ENCODE data around the gene POLRMT.
"Not testable (repeated sequence)": the region's sequence is repeated elsewhere in the genome, so short reads cannot be mapped to it uniquely, and the experiment has no call there.

Gene POLRMT

GRCh38 chr19:633786-634639 lies 676 bp upstream of the POLRMT start:
- WGBS, 2 experiments (ENCODE audit: insufficient coverage in 2 of 2) = 33 to 34% methylated on average over 23 to 26 of the region's 32 CpGs
- peak overlapping the region; percentile 74 for H3K4me3 ChIP-seq (ENCODE audit: extremely low read depth, insufficient read depth, low read length, poor library complexity, severe bottlenecking)
- H3K27ac ChIP-seq (ENCODE audit: low read depth, low read length, severe bottlenecking) = peak overlapping the region; percentile 64
- peaks cover 17% of the 10 kb centered on the region for H3K36me3 ChIP-seq (ENCODE audit: control insufficient read depth, insufficient read depth, low read length)
- H3K4me1 ChIP-seq (ENCODE audit: control insufficient read depth, insufficient read depth, low read length, poor library complexity, severe bottlenecking) = peaks cover 7% of the 10 kb centered on the region
- no peaks in the 10 kb centered on the region for H3K9me3 ChIP-seq (ENCODE audit: control insufficient read depth, low read length)

- H3K27ac ChIP-seq (ENCODE audit: low read depth, low read length, severe bottlenecking) = peak overlapping the region; percentile 18
- 1 to 2% methylated on average over 31 to 33 of the region's 35 CpGs for WGBS, 2 experiments (ENCODE audit: insufficient coverage in 2 of 2)
These were observed 714 bp downstream of the POLRMT start for GRCh38 chr19:632579-633067.

GRCh38 chr19:629961-630714 lies 3.2 kb downstream of the POLRMT start:
- peaks cover 7% of the 10 kb centered on the region for H3K4me1 ChIP-seq (ENCODE audit: control insufficient read depth, insufficient read depth, low read length, poor library complexity, severe bottlenecking)
- peaks cover 42% of the 10 kb centered on the region for H3K36me3 ChIP-seq (ENCODE audit: control insufficient read depth, insufficient read depth, low read length)
- WGBS, 2 experiments (ENCODE audit: insufficient coverage in 2 of 2) = 95 to 98% methylated on average over 26 to 27 of the region's 30 CpGs
- no peak overlapping the region for H3K4me3 ChIP-seq (ENCODE audit: extremely low read depth, insufficient read depth, low read length, poor library complexity, severe bottlenecking)
- H3K27ac ChIP-seq (ENCODE audit: low read depth, low read length, severe bottlenecking) = no peak overlapping the region
- no peaks in the 10 kb centered on the region for H3K9me3 ChIP-seq (ENCODE audit: control insufficient read depth, low read length)

More at GRCh38 chr19:632579-633067, 714 bp downstream of the POLRMT start:
- Histone ChIP-seq H3K4me3 (ENCODE audit: extremely low read depth, insufficient read depth, low read length, poor library complexity, severe bottlenecking) (peak overlapping the region; percentile 74), H3K9me3 (ENCODE audit: control insufficient read depth, low read length) (no peaks in the 10 kb centered on the region), H3K36me3 (ENCODE audit: control insufficient read depth, insufficient read depth, low read length) (peaks cover 31% of the 10 kb centered on the region), H3K4me1 (ENCODE audit: control insufficient read depth, insufficient read depth, low read length, poor library complexity, severe bottlenecking) (peaks cover 7% of the 10 kb centered on the region)

DNA sequence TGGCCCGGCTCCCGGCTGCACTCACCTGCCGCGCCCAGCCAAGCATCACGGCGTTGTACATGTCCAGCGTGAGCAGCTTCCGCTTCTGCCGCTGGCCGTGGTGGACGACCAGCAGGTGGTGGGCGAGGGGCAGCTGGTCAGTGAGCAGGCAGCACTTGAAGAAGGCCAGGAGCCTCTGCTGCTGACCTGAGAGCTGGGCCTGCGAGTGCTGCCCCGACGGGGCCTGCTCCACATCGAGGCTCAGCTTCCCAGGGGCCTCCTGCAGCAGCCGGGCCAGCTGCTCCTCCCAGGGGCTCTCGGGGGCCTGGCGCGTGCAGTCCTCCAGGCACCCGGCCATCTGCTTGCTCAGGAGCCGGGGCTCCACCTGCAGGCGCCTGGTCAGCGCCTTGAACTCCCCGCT lies 3.8 kb downstream of the POLRMT start:
- WGBS, 2 experiments (ENCODE audit: insufficient coverage in 2 of 2) = 96 to 97% methylated on average over 20 to 21 of the region's 25 CpGs

GRCh38 chr19:628168-628567 lies 5.2 kb downstream of the POLRMT start:
- WGBS, 2 experiments (ENCODE audit: insufficient coverage in 2 of 2) = 81 to 82% methylated on average over 15 to 16 of the region's 19 CpGs
- Histone ChIP-seq H3K4me3 (ENCODE audit: extremely low read depth, insufficient read depth, low read length, poor library complexity, severe bottlenecking) (no peak overlapping the region), H3K27ac (ENCODE audit: low read depth, low read length, severe bottlenecking) (no peak overlapping the region), H3K4me1 (ENCODE audit: control insufficient read depth, insufficient read depth, low read length, poor library complexity, severe bottlenecking) (peaks cover 4% of the 10 kb centered on the region), H3K9me3 (ENCODE audit: control insufficient read depth, low read length) (no peaks in the 10 kb centered on the region), H3K36me3 (ENCODE audit: control insufficient read depth, insufficient read depth, low read length) (peaks cover 59% of the 10 kb centered on the region)

More for the DNA sequence above, 3.8 kb downstream of the POLRMT start:
- not testable (repeated sequence) for H3K4me3 ChIP-seq (ENCODE audit: extremely low read depth, insufficient read depth, low read length, poor library complexity, severe bottlenecking); H3K4me1 ChIP-seq (ENCODE audit: control insufficient read depth, insufficient read depth, low read length, poor library complexity, severe bottlenecking); H3K9me3 ChIP-seq (ENCODE audit: control insufficient read depth, low read length); H3K27ac ChIP-seq (ENCODE audit: low read depth, low read length, severe bottlenecking)
- H3K36me3 ChIP-seq (ENCODE audit: control insufficient read depth, insufficient read depth, low read length) = peaks cover 48% of the 10 kb centered on the region

- peaks cover 67% of the 10 kb centered on the region for H3K36me3 ChIP-seq (ENCODE audit: control insufficient read depth, insufficient read depth, low read length)
- not testable (repeated sequence) for H3K4me3 ChIP-seq (ENCODE audit: extremely low read depth, insufficient read depth, low read length, poor library complexity, severe bottlenecking); H3K9me3 ChIP-seq (ENCODE audit: control insufficient read depth, low read length); H3K27ac ChIP-seq (ENCODE audit: low read depth, low read length, severe bottlenecking); H3K4me1 ChIP-seq (ENCODE audit: control insufficient read depth, insufficient read depth, low read length, poor library complexity, severe bottlenecking)
- 98 to 100% methylated on average over 1 to 5 of the region's 7 CpGs for WGBS, 2 experiments (ENCODE audit: insufficient coverage in 2 of 2)
These were observed 6.8 kb downstream of the POLRMT start for GRCh38 chr19:626566-626965.

GRCh38 chr19:625257-625656 lies 8.1 kb downstream of the POLRMT start:
- Histone ChIP-seq H3K9me3 (ENCODE audit: control insufficient read depth, low read length) (no peaks in the 10 kb centered on the region), H3K4me1 (ENCODE audit: control insufficient read depth, insufficient read depth, low read length, poor library complexity, severe bottlenecking) (no peaks in the 10 kb centered on the region), H3K27ac (ENCODE audit: low read depth, low read length, severe bottlenecking) (no peak overlapping the region), H3K36me3 (ENCODE audit: control insufficient read depth, insufficient read depth, low read length) (peaks cover 60% of the 10 kb centered on the region), H3K4me3 (ENCODE audit: extremely low read depth, insufficient read depth, low read length, poor library complexity, severe bottlenecking) (no peak overlapping the region)
- WGBS, 2 experiments (ENCODE audit: insufficient coverage in 2 of 2) = 89 to 100% methylated on average over 4 of the region's 5 CpGs

DNA sequence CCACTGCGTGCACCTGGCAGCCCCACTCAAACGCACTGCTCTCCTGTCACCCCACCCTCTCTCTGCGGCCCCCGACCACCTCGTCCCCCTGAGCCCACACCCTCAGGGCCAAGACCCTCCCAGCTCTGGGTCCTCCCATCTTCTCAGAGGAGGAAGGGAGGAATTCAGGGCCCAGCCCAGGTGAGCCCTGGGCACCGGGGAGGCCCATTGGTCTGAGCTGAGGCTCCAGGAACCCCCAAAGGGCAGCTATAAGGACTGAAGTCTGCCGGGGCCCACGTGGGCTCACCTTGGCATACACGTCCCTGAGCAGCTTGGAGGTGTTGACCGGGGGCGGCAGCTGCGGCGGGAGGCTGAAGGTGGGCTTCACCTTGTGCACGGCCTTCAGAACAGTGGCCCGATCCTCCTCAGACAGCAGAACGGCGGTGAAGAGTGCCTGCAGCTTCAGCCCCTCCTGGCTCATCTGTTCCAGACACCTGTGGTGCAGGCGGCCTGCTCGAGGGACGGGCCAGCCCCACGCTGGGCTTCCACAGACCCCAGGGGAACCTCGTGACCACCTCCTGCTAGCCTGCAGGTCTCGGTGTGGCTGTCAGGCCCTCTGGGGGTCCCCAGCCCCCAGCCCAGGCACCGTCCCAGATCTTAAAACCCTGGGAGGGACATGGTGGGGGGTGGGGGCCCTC lies 8.8 kb downstream of the POLRMT start:
- WGBS, 2 experiments (ENCODE audit: insufficient coverage in 2 of 2) = 95 to 96% methylated on average over 16 to 22 of the region's 24 CpGs
- Histone ChIP-seq H3K27ac (ENCODE audit: low read depth, low read length, severe bottlenecking) (no peak overlapping the region), H3K9me3 (ENCODE audit: control insufficient read depth, low read length) (no peaks in the 10 kb centered on the region), H3K4me3 (ENCODE audit: extremely low read depth, insufficient read depth, low read length, poor library complexity, severe bottlenecking) (no peak overlapping the region), H3K4me1 (ENCODE audit: control insufficient read depth, insufficient read depth, low read length, poor library complexity, severe bottlenecking) (no peaks in the 10 kb centered on the region), H3K36me3 (ENCODE audit: control insufficient read depth, insufficient read depth, low read length) (peaks cover 66% of the 10 kb centered on the region)

- 90 to 91% methylated on average over 22 to 24 of the region's 24 CpGs for WGBS, 2 experiments (ENCODE audit: insufficient coverage in 2 of 2)
- H3K36me3 ChIP-seq (ENCODE audit: control insufficient read depth, insufficient read depth, low read length) = peaks cover 66% of the 10 kb centered on the region
- H3K4me1 ChIP-seq (ENCODE audit: control insufficient read depth, insufficient read depth, low read length, poor library complexity, severe bottlenecking) = no peaks in the 10 kb centered on the region
- H3K9me3 ChIP-seq (ENCODE audit: control insufficient read depth, low read length) = no peaks in the 10 kb centered on the region
- no peak overlapping the region for H3K27ac ChIP-seq (ENCODE audit: low read depth, low read length, severe bottlenecking)
- no peak overlapping the region for H3K4me3 ChIP-seq (ENCODE audit: extremely low read depth, insufficient read depth, low read length, poor library complexity, severe bottlenecking)
These were observed 9.4 kb downstream of the POLRMT start for GRCh38 chr19:623974-624373.

GRCh38 chr19:623175-623916 lies 10.0 kb downstream of the POLRMT start:
- Histone ChIP-seq H3K4me1 (ENCODE audit: control insufficient read depth, insufficient read depth, low read length, poor library complexity, severe bottlenecking) (no peaks in the 10 kb centered on the region), H3K9me3 (ENCODE audit: control insufficient read depth, low read length) (no peaks in the 10 kb centered on the region), H3K36me3 (ENCODE audit: control insufficient read depth, insufficient read depth, low read length) (peaks cover 66% of the 10 kb centered on the region), H3K27ac (ENCODE audit: low read depth, low read length, severe bottlenecking) (no peak overlapping the region), H3K4me3 (ENCODE audit: extremely low read depth, insufficient read depth, low read length, poor library complexity, severe bottlenecking) (no peak overlapping the region)
- 94 to 96% methylated on average over 38 to 43 of the region's 44 CpGs for WGBS, 2 experiments (ENCODE audit: insufficient coverage in 2 of 2)

All from mesodermal cell (in vitro differentiated cells).